ENCODE measurements around the gene ARHGEF11. TPM values are rescaled to one million over a fixed set of nuclear protein-coding genes. Genes with fewer than 3 reads are reported as not detected.

The ARHGEF11 gene
- total RNA-seq, 6 donors from 2014 or later: 39.2 to 170 (median 50.9) TPM

DNA sequence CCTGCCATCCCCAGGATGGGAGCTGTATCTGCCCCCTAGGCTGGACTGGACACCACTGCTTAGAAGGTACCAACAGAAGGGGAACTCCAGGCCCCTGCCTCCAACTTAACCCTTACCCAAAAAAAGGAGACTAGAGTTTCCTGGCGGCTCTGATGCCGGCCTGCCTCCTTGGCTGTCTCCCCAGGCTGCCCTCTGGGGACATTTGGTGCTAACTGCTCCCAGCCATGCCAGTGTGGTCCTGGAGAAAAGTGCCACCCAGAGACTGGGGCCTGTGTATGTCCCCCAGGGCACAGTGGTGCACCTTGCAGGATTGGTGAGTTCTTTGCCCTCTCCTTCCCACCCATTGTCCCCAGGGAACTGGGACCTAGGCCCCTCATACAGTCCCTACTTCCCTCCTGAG, 133.2 kb downstream of the ARHGEF11 start:
- no peaks in the 10 kb centered on the region for H3K9me3 ChIP-seq
- H3K4me3 ChIP-seq: no peak overlapping the region
- no peak for TF ChIP-seq POLR2AphosphoS5 (IDR thresholded peaks at IDR 0.05)
- TF ChIP-seq, protein P1, sequence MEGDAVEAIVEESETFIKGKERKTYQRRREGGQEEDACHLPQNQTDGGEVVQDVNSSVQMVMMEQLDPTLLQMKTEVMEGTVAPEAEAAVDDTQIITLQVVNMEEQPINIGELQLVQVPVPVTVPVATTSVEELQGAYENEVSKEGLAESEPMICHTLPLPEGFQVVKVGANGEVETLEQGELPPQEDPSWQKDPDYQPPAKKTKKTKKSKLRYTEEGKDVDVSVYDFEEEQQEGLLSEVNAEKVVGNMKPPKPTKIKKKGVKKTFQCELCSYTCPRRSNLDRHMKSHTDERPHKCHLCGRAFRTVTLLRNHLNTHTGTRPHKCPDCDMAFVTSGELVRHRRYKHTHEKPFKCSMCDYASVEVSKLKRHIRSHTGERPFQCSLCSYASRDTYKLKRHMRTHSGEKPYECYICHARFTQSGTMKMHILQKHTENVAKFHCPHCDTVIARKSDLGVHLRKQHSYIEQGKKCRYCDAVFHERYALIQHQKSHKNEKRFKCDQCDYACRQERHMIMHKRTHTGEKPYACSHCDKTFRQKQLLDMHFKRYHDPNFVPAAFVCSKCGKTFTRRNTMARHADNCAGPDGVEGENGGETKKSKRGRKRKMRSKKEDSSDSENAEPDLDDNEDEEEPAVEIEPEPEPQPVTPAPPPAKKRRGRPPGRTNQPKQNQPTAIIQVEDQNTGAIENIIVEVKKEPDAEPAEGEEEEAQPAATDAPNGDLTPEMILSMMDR (IDR thresholded peaks at IDR 0.05): no peak
- no peak for TF ChIP-seq EP300 (IDR thresholded peaks at IDR 0.05)
- TF ChIP-seq POLR2A (IDR thresholded peaks at IDR 0.05): no peak
- H3K27me3 ChIP-seq: no peaks in the 10 kb centered on the region
- peaks cover 0 to 15% (median 4%) of the 10 kb centered on the region in 4 donors for H3K4me1 ChIP-seq
- peaks cover 0 to 95% (median 32%) of the 10 kb centered on the region in 4 donors for H3K36me3 ChIP-seq
- WGBS, 2 donors: 89% methylated on average over 2 of the region's 2 CpGs; no CpG with 5 or more reads in 1 of the 2 donors
- no peak for DNase-seq
- no peak for ATAC-seq (ENCODE audit: low FRiP score in 2 of 2)
- H3K27ac ChIP-seq: no peak overlapping the region

DNA sequence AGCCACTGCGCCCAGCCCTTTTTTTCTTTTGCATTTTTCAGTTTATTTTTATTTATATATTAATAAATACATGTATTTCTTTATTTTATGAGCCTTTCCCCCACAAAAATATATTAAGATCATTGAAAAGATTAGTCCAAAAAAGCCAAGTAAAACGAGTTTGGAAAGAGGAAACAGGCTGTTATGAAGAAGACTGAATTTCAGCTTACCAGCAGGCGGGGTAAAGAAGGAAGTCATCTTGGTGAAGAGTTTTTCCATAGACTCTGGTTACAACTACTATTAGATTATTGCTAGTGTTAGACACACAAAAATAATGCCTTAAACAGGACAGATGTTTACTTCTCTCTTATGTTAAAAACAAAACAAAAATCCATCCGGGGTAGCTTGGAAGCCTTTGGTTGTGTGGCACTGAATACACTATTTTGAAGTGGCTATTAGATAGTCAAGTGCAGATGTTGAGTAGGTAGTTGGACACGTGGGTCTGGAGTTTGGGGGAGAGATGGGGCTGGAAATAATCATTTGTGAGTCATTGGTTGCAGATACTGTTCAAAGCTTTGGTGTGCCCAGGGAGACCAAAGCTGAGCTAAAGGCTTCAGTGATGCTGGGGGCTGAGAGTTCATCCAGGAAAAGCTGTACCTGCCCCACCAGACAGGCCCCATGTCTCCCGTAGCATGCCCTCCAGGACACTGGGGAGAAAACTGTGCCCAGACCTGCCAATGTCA, 133.8 kb downstream of the ARHGEF11 start:
- ATAC-seq (ENCODE audit: low FRiP score in 2 of 2) (no peak), DNase-seq (no peak)
- TF ChIP-seq POLR2A (IDR thresholded peaks at IDR 0.05) (no peak), EP300 (IDR thresholded peaks at IDR 0.05) (no peak)
- no peak overlapping the region for H3K27ac ChIP-seq
- WGBS, 2 donors: 61 to 67% methylated on average over 5 to 6 of the region's 6 CpGs
- H3K36me3 ChIP-seq: peaks cover 0 to 95% (median 32%) of the 10 kb centered on the region in 4 donors
- no peaks in the 10 kb centered on the region for H3K9me3 ChIP-seq
- no peak overlapping the region for H3K4me3 ChIP-seq
- peaks cover 3 to 19% (median 9%) of the 10 kb centered on the region in 4 donors for H3K4me1 ChIP-seq
- H3K27me3 ChIP-seq: no peaks in the 10 kb centered on the region

DNA sequence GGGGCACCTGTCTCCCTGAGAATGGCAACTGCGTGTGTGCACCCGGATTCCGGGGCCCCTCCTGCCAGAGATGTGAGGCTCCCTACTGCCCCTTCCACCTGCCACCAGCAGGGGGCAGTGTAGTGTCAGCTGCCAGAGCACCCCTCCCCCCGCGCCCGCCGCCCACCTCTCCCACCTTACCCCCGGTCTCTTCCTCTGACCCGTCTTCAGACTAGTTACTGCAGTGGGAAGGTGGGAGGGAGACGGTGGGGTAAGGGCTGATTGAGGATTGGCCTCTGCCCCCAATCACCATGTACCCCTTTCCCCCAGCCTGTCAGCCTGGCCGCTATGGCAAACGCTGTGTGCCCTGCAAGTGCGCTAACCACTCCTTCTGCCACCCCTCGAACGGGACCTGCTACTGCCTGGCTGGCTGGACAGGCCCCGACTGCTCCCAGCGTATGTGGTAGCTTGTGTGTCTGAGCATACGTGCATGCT, 135.2 kb downstream of the ARHGEF11 start:
- Histone ChIP-seq H3K27me3 (no peaks in the 10 kb centered on the region), H3K9me3 (no peaks in the 10 kb centered on the region), H3K4me3 (no peak overlapping the region), H3K4me1 (peaks cover 6 to 19% (median 9%) of the 10 kb centered on the region in 4 donors), H3K27ac (no peak overlapping the region), H3K36me3 (peaks cover 0 to 91% (median 31%) of the 10 kb centered on the region in 4 donors)
- ATAC-seq (ENCODE audit: low FRiP score in 2 of 2) (peak in 1 of 2 donors; percentile 53), DNase-seq (peak in 1 of 2 donors; percentile 38)
- 61% methylated on average over 7 to 18 of the region's 18 CpGs for WGBS, 2 donors
- TF ChIP-seq POLR2A (IDR thresholded peaks at IDR 0.05): no peak
- TF ChIP-seq, protein P1 (IDR thresholded peaks at IDR 0.05): peak; percentile 61 to 86 (median 72)

DNA sequence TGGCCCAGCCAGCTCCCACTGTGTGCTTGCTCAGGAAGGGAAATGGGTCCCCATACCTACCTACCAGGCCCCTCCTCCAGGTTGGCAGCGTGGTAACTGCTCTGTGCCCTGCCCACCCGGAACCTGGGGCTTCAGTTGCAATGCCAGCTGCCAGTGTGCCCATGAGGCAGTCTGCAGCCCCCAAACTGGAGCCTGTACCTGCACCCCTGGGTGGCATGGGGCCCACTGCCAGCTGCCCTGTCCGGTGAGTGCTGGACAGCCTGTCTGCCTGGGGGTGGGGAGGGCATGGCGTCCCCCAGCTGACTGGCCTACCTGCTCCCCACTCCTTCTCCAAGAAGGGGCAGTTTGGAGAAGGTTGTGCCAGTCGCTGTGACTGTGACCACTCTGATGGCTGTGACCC, 135.9 kb downstream of the ARHGEF11 start:
- WGBS, 2 donors: 78% methylated on average over 5 of the region's 5 CpGs; no CpG with 5 or more reads in 1 of the 2 donors
- Histone ChIP-seq H3K27me3 (no peaks in the 10 kb centered on the region), H3K9me3 (no peaks in the 10 kb centered on the region), H3K4me1 (peaks cover 6 to 19% (median 9%) of the 10 kb centered on the region in 4 donors), H3K4me3 (no peak overlapping the region), H3K36me3 (peaks cover 0 to 89% (median 24%) of the 10 kb centered on the region in 4 donors), H3K27ac (no peak overlapping the region)
- DNase-seq: no peak
- no peak for ATAC-seq (ENCODE audit: low FRiP score in 2 of 2)
- no peak for TF ChIP-seq POLR2AphosphoS5 (IDR thresholded peaks at IDR 0.05)
- TF ChIP-seq EP300 (IDR thresholded peaks at IDR 0.05): no peak
- no peak for TF ChIP-seq POLR2A (IDR thresholded peaks at IDR 0.05)
- TF ChIP-seq, protein P1 (IDR thresholded peaks at IDR 0.05): no peak

DNA sequence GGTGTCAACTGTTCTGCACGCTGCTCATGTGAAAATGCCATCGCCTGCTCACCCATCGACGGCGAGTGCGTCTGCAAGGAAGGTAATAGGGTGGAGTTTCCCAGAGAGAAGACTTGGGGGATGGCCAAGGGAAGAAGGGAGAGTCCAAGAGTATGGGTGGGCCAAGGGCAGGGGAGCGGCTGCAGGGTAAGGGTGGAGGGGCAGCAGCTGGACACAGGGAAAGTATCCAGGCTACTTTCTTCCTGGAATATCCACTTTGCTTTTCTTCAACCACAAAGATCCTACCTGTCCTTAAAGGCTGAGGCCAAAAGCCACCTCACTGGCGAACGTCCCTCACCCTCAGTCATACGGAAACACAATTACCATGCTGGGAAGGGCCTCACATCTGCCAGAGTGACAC, 136.6 kb downstream of the ARHGEF11 start:
- no peak for TF ChIP-seq POLR2A (IDR thresholded peaks at IDR 0.05)
- TF ChIP-seq EP300 (IDR thresholded peaks at IDR 0.05): no peak
- TF ChIP-seq POLR2AphosphoS5 (IDR thresholded peaks at IDR 0.05): no peak
- TF ChIP-seq, protein P1 (IDR thresholded peaks at IDR 0.05): no peak
- 63 to 65% methylated on average over 7 to 10 of the region's 10 CpGs for WGBS, 2 donors
- H3K27me3 ChIP-seq: no peaks in the 10 kb centered on the region
- H3K9me3 ChIP-seq: no peaks in the 10 kb centered on the region
- no peak overlapping the region for H3K27ac ChIP-seq
- H3K4me3 ChIP-seq: no peak overlapping the region
- peaks cover 0 to 83% (median 21%) of the 10 kb centered on the region in 4 donors for H3K36me3 ChIP-seq
- no peak for DNase-seq
- H3K4me1 ChIP-seq: peaks cover 10 to 25% (median 11%) of the 10 kb centered on the region in 4 donors
- ATAC-seq (ENCODE audit: low FRiP score in 2 of 2): no peak

Data from upper lobe of left lung (tissue), 6 donors.